ENCODE measurements around the gene AFTPH. TPM values are rescaled to one million over a fixed set of nuclear protein-coding genes. Genes with fewer than 3 reads are reported as not detected.

AFTPH gene
- total and polyA plus RNA-seq, 7 donors = 12.0 to 26.8 (median 13.1) TPM

DNA sequence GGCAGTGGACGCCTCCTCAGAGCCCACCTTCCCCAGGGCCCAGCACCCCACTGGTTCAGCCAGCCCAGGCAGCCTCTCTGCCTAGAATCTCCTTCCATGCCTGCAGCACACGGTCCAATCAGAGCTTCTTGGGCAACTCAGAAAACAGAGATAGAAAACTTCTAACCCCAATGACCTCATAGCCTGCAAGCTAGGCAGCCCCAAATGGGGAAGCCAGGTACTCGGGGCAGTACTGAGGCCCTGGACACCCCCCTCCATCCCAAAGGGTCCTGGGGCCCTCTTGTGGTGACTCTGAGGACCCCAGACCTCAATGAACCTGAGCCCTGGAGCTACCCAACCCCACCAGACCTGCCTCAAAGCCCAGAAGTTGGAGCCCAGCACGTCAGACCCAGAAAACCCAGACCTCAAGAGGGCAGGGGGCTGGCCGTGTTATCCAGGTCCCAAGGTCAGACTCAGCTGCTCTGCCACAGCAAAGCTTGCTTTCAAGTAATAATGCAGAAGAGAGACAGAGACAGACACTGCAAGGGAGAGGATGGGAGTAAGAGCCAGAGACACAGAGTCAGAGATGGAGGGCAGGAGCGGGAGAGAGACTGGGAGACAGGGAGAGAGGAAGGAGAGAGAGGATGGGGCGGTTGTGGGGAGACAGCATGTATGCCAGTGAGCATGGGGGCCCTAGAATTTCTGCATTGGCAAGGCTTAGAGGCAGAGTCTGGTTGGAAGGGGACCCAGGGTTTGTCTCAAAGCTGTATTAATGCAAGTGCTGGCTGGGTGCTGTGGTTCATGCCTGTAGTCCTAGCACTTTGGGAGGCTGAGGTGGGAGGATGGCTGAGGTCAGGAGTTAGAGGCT, 101.4 kb downstream of the AFTPH start:
- ATAC-seq (no peak), DNase-seq (no peak)
- intact Hi-C loops (cut with DNase I) = no loop called here
- TF ChIP-seq CTCF (IDR thresholded peaks at IDR 0.05) = no peak
- Histone ChIP-seq H3K9me3 (no peaks in the 10 kb centered on the region), H3K27me3 (ENCODE audit: insufficient read depth in 3 of 3, low read length in 2 of 3) (no peaks in the 10 kb centered on the region), H3K36me3 (ENCODE audit: insufficient read depth in 1 of 2, low read depth in 1 of 2) (peaks cover 0 to under 1% of the 10 kb centered on the region in 2 donors), H3K4me3 (no peak overlapping the region), H3K4me1 (peaks cover 16% of the 10 kb centered on the region), H3K27ac (no peak overlapping the region)
- WGBS, 3 donors = 93 to 100% (median 95%) methylated on average over 7 of the region's 7 CpGs

DNA sequence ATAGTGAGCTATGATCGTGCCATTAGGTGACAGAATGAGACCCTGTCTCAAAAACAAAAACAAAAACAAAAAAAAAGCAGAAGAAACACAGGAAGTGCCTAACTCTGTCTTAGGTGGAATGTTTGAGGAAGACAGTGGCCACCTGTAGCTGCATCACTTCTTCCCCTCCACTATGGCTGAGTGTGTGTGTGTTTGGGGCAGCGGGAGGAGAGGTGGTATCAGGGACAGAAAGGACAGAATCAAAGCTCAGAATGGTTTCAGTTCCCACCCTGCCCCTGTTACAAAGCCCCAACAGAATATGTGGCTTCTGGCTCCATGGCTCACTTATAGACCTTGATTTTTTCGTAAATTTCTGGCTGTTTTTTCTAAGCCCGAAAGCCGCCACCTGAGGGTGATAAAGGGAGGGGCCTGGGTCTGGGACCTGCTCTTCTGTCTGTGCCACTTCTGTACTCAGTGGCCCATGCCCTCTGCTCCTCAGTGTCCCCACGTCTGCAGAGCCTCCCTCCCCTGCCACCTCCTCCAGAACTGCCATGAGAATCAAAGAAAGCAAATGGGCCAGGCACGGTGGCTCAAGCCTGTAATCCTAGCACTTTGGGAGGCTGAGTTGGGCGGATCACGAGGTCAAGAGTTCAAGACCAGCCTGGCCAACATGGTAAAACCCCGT, 102.2 kb downstream of the AFTPH start:
- intact Hi-C loops (cut with DNase I) = no loop called here
- Histone ChIP-seq H3K4me1 (peaks cover 16% of the 10 kb centered on the region), H3K27ac (no peak overlapping the region), H3K27me3 (ENCODE audit: insufficient read depth in 3 of 3, low read length in 2 of 3) (no peaks in the 10 kb centered on the region), H3K9me3 (no peaks in the 10 kb centered on the region), H3K36me3 (ENCODE audit: insufficient read depth in 1 of 2, low read depth in 1 of 2) (peaks cover 0 to 8% of the 10 kb centered on the region in 2 donors), H3K4me3 (no peak overlapping the region)
- ATAC-seq = no peak
- TF ChIP-seq CTCF (IDR thresholded peaks at IDR 0.05) = no peak
- DNase-seq = no peak
- WGBS, 3 donors = 75 to 83% (median 78%) methylated on average over 10 of the region's 10 CpGs

DNA sequence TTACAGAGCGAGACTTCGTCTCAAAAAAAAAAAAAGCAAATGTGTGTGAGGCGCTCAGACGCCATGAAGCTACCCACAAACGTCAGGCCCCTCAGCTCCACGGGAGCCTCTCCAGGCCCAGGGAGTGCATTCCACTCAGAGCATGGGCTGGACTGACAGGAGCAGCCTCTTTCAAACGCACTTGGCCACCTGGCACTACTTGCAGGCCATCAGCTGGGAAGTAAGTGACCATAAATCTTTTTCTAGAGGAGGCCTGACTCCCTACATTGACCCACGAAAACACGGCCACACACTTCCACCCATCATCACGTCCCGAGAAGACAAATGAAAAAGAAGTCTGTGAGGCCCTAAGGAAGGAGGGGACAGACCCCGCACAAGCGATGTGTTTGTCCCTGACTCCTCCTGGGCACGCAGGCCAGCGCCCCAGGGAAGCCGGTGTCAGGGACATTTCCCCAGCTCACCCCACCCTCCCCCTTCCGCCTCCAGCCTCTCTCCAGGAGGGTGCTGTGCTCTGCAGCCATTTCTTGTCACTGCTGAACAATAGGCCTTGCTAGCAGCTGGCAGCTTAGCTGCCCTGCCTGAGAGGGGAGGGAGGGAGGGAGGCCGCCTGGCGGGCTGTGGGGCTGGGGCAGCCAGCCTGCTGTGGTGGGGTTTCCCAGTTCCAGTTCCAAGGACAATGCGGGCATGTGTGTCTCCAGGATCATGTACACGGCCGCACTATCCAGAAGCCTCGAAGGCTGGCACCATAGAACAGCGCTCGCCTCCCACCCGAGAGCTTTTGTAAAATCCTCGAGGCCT, 103.0 kb downstream of the AFTPH start:
- peaks cover 0 to 10% of the 10 kb centered on the region in 2 donors for H3K36me3 ChIP-seq (ENCODE audit: insufficient read depth in 1 of 2, low read depth in 1 of 2)
- H3K27ac ChIP-seq = no peak overlapping the region
- WGBS, 3 donors = 30 to 42% (median 38%) methylated on average over 27 of the region's 27 CpGs
- ATAC-seq (peak; percentile 70 to 87 (median 82)), DNase-seq (no peak)
- peaks cover 16% of the 10 kb centered on the region for H3K4me1 ChIP-seq
- intact Hi-C loops (cut with DNase I) = no loop called here
- peak overlapping the region; percentile 18 for H3K4me3 ChIP-seq
- no peaks in the 10 kb centered on the region for H3K27me3 ChIP-seq (ENCODE audit: insufficient read depth in 3 of 3, low read length in 2 of 3)
- no peaks in the 10 kb centered on the region for H3K9me3 ChIP-seq
- TF ChIP-seq CTCF (IDR thresholded peaks at IDR 0.05) = no peak

- 86 to 95% (median 88%) methylated on average over 14 of the region's 14 CpGs for WGBS, 3 donors
- Histone ChIP-seq H3K27me3 (ENCODE audit: insufficient read depth in 3 of 3, low read length in 2 of 3) (no peaks in the 10 kb centered on the region), H3K4me1 (peaks cover 16% of the 10 kb centered on the region), H3K27ac (no peak overlapping the region), H3K9me3 (no peaks in the 10 kb centered on the region), H3K4me3 (no peak overlapping the region), H3K36me3 (ENCODE audit: insufficient read depth in 1 of 2, low read depth in 1 of 2) (peaks cover 0 to 14% of the 10 kb centered on the region in 2 donors)
- no peak for DNase-seq
- intact Hi-C loops (cut with DNase I) = no loop called here
- ATAC-seq = no peak
- TF ChIP-seq CTCF (IDR thresholded peaks at IDR 0.05) = no peak
Measured at GRCh38 chr2:64627860-64628841, 104.0 kb downstream of the AFTPH start.

Data from psoas muscle (tissue), 8 donors.